ENCODE measurements around the gene PHLDB3. TPM values are rescaled to one million over a fixed set of nuclear protein-coding genes. Genes with fewer than 3 reads are reported as not detected.
"Not testable (repeated sequence)": the region's sequence is repeated elsewhere in the genome, so short reads cannot be mapped to it uniquely, and the experiment has no call there.

PHLDB3 gene
- total RNA-seq, 1 experiment from 2014 or later = 38.9 TPM

DNA sequence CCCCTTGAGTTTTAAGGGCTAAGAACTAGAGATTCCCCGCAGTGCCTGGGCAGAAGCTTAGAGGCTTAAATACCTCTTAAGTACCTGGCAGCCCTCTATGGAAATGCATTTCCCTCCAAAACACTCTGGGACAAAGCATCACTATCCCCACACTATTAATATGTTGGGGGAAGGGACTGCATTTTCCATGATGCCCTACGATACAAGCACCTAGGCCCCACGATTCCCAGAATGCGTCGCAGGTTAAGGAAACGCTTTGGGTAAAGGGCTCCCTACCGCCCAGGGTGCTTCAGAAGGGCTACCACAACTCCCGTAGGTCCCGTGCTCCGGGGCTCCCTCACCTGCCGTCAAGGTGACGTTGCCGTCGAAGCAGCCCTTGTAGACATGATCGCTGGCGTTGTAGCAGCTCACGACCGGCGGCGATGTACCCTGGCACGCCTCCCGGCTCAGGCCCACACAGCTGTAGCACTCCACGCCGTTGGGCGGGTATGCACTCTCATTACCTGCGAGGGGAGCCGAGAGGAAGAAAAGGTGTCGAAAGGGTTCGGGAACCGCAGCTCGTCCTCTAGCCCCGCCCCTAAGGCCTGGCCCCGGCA lies 41.7 kb downstream of the PHLDB3 start:
- in situ Hi-C loops (cut with HindIII; ENCODE audit: low pct_unique_long_range_greater_than_20kb, low sequenced_read_pairs) = no loop called here
- no peak for DNase-seq (ENCODE audit: low read depth)

DNA sequence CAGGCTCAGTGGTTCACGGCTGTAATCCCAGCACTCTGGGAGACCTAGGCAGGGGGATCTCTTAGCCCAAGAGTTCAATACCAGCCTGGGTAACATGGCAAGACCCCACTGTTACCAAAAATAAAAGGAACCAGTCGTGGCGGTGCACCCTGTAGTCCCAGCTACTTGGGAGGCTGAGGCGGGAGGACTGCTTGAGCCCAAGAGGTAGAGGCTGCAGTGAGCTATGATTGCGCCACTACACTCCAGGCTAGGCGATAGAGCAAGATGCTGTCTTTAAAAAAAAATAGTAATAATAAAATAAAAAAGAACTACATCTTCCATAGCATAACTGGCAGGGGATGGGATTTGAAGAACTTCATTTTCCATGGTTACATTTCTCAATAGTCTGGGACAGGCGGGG lies 42.2 kb downstream of the PHLDB3 start:
- no peak for DNase-seq (ENCODE audit: low read depth)
- in situ Hi-C loops (cut with HindIII; ENCODE audit: low pct_unique_long_range_greater_than_20kb, low sequenced_read_pairs) = no loop called here

DNA sequence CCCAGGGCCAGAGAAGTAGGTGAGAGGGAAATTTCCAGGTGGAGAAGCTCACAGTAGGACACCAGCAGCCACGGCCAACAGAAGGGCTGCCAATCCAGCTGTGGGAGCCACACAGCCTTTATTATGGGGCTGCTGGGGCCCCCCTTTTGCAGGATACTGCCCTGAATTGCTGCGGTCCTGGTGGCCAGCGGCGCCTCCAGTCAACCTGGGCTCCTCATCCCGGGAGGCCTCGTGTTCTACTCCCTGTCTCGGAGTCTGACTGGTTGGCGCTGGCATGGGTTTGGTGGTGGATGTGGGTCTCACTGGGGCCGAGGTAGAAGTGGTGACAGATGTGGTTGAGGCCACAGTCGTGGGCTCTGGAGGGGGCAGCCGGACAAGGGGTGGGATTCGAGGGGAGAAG lies 43.2 kb downstream of the PHLDB3 start:
- no peak for DNase-seq (ENCODE audit: low read depth)

DNA sequence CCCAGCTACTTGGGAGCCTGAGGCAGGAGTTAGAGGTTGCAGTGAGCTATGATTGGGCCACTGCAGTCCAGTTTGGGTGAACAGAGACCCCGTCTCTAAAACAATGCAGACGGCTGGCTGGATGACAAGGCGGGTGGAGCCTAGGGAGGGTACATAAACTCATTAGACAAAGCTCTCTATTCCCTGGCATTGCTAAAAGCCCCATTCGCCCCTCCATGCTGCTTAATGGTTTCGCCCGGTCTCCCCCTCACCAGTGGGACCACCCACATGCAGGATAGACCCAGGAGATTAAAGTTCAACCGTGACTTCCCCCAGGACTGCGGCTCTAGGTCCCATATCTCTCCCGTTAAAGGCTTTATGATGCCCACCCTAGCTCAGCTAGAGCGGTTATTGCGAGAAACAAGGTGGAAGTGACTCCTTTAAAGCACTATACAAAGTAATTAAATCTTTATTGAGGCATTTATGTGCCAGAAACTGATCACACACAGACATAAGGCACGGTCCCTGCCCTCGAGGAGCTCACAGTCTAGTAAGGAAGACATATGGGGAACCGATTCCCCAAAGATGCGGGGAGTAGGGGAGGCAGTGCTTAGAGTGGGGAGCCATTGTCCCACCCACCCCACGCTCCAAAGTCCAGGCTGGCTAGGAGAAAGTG lies 44.1 kb downstream of the PHLDB3 start:
- in situ Hi-C loops (cut with HindIII; ENCODE audit: low pct_unique_long_range_greater_than_20kb, low sequenced_read_pairs) = no loop called here

More for the DNA sequence above, 43.2 kb downstream of the PHLDB3 start:
- in situ Hi-C loops (cut with HindIII; ENCODE audit: low pct_unique_long_range_greater_than_20kb, low sequenced_read_pairs) = no loop called here

DNA sequence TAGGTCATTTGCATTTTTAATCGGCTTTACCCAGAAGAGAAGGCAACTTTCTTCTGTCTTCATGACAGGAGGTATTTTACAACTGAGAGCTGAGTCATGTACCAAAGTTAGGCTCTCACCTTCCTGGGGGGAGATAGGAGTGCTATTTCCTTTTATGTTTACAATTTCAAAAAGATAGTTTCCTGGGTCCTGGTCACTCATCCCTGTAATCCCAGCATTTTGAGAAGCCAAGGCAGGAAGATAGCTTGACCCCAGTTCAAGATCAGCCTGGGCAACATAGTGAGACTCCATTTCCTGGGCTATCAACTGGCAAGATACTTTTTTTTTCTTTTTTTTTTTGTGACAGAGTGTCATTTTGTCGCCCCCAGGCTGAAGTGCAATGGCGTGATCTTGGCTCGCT lies 46.7 kb downstream of the PHLDB3 start:
- DNase-seq (ENCODE audit: low read depth) = no peak
- in situ Hi-C loops (cut with HindIII; ENCODE audit: low pct_unique_long_range_greater_than_20kb, low sequenced_read_pairs) = no loop called here

More for the DNA sequence above, 44.1 kb downstream of the PHLDB3 start:
- DNase-seq (ENCODE audit: low read depth) = no peak

DNA sequence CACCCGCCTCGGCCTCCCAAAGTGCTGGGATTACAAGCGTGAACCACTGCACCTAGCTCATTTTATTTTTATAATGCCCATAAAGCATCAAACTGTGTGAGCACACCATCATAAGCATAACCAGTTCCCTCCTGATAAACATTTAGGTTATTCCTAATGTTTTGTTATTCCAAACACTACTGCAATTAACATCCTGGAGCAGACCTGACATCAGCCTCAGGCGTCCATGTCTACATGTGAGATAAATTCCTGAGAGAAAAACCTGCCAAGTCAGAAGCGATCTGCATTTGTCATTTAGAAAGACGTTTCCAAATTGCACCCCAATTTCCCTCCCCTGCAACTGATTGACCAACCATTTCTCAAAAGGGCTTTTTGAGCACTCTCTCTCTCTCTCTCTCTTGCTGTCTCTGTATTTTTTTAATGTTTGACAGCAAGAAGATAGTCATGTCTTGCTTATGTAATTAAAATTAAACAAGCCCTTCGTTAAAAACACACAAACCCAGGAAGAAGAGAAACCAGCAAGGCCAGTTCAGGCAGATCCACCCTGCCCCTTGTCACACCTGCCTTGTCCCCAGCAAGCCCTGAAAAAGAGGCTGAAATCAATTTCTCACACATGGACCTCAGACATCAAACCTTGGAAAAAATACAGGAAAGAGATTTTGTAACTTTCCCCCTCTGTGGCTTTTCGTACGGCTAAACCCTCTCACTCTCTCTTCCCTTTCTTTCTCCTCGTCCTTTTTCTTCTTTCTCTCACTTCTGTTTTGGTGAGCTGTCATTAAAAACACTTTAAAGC lies 49.0 kb downstream of the PHLDB3 start:
- in situ Hi-C loops (cut with HindIII; ENCODE audit: low pct_unique_long_range_greater_than_20kb, low sequenced_read_pairs) = no loop called here
- DNase-seq (ENCODE audit: low read depth) = no peak

DNA sequence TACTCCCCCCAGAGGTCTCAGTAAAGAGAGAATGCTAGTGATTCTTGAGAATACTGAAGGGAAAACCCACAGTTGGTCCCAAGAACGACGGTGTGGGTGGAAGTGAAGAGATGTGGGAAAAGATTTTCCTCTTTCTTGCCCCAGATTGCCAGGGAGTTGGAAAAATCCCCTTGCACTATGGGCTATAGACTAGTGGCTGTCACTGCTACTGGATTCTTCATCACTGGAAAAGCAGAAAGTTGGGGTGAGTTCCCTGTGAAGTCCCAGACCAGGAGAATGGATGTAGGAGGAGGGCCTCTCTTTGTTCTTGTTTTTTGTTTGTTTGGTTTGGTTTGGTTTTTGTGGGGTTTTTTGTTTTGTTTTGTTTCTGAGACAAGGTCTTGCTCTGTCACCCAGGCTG lies 50.5 kb downstream of the PHLDB3 start:
- in situ Hi-C loops (cut with HindIII; ENCODE audit: low pct_unique_long_range_greater_than_20kb, low sequenced_read_pairs) = no loop called here
- no peak for DNase-seq (ENCODE audit: low read depth)

DNA sequence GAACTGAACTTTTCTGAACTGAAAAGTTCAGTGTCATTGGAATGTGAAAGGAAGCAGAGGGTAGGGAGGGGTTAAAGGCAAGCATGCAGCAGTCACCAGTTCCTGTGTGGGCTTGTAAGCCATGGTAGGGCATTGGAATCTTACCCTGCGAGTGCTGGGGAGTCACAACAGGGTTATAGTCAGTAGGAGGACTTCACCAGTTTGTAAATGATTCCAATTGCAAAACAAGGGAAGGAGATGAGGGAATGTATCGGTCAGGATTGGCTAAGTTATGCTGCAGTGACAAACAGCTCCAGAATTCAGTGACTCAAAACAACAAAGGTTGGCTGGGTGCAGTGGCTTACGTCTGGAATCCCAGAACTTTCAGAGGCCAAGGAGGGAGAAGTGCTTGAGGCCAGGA lies 52.0 kb downstream of the PHLDB3 start:
- in situ Hi-C loops (cut with HindIII; ENCODE audit: low pct_unique_long_range_greater_than_20kb, low sequenced_read_pairs) = no loop called here
- no peak for DNase-seq (ENCODE audit: low read depth)

DNA sequence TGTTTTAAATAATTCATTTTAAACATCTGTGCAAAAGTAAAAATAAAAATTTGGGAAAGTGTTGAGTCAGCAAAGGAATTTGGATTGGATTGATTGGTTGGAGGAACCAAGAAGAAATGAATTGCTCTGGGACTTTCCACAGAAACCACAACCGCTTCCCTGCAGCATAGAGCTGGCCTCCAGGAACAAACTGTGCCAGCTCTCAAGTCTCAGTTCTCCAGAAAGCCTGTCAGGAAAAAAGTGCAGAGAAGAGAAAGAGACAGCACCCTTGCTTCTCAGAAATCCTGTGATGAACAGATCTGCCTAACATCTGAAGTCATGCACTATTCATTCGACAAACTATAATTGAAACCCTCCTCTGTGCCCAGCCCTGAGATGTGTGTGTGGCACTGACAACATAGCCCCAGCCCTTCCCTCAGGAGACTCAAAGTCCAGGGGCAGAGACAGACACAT lies 54.0 kb downstream of the PHLDB3 start:
- in situ Hi-C loops (cut with HindIII; ENCODE audit: low pct_unique_long_range_greater_than_20kb, low sequenced_read_pairs) = no loop called here
- DNase-seq (ENCODE audit: low read depth) = no peak

DNA sequence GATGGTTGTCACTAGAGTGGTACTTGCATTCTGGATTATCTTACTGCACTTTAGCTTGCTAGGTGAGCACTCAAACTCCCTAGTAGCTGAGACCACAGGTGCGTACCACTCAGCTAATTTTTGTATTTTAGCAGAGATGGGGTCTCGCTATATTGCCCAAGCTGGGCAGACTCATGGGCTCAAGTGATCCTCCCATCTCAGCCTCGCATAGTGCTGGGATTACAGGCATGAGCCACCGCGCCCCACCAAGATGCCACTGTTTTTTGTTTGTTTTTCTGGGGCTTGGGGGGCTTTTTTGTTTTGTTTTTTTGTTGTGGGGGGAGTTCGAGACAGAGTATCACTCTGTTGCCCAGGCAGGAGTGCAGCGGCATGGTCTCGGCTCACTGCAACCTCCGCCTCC lies 56.9 kb downstream of the PHLDB3 start:
- in situ Hi-C loops (cut with HindIII; ENCODE audit: low pct_unique_long_range_greater_than_20kb, low sequenced_read_pairs) = loop anchor here (25.0 kb wide), 1 partner anchor 90 kb away; the partner anchor contains the start of genes ETHE1 and ZNF575

DNA sequence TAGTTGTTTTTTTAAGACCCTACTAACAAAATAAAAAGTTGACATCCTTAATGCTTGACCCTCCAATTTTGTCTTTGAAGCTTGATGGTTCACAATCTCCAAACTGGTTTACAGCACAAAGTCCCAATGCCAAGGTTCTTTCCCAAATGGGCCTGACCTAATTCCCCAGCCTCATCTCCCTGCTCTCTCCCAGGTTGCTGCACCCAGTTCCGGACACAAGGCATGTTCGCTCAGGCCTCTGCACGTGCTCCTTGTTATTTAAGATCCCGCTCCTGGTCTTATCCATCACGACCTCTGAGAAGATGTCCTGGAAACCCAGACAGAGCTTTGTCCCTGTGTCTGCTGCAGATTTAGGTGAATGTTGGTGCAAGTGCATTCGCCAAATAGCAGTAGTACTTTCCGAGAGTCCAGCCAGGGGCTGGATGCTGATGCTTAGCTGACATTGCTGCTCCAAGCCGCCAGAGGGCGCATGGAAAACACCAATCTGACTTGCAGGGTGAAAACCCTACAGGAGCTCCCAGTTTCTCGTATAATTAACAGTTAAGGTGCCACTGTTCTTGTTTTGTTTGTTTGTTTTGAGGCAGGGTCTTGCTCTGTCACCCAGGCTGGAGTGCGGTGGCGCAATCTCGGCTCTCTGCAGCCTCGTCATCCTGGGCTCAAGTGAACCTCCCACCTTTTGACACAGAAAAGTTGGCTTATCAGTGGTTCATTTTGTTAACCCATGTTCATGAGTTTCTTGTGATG lies 57.6 kb downstream of the PHLDB3 start:
- DNase-seq (ENCODE audit: low read depth) = peak; percentile 69
- in situ Hi-C loops (cut with HindIII; ENCODE audit: low pct_unique_long_range_greater_than_20kb, low sequenced_read_pairs) = loop anchor here (25.0 kb wide), 1 partner anchor 90 kb away; the partner anchor contains the start of genes ETHE1 and ZNF575

More for the DNA sequence above, 56.9 kb downstream of the PHLDB3 start:
- DNase-seq (ENCODE audit: low read depth) = no peak

DNA sequence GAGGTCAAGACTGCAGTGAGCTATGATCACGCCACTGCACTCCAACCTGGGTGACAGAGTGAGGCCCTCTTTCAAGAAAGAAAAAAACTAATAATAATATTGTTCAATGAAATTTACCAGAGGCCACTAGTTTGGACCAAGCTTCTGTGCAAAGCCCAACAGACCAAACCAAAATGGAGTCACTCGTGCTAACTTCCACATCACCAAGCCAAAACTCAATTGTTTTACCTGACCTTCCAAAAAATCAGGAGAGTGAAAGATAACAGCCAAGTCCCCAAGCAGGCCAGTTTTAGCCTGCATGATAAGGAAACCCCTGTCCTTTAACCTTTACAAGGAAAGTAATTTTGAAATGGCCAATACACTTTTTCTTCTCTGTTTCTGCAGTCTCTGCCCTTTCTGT lies 59.1 kb downstream of the PHLDB3 start:
- in situ Hi-C loops (cut with HindIII; ENCODE audit: low pct_unique_long_range_greater_than_20kb, low sequenced_read_pairs) = loop anchor here (25.0 kb wide), 1 partner anchor 92 kb away; the partner anchor contains the start of genes ETHE1 and ZNF575
- no peak for DNase-seq (ENCODE audit: low read depth)

DNA sequence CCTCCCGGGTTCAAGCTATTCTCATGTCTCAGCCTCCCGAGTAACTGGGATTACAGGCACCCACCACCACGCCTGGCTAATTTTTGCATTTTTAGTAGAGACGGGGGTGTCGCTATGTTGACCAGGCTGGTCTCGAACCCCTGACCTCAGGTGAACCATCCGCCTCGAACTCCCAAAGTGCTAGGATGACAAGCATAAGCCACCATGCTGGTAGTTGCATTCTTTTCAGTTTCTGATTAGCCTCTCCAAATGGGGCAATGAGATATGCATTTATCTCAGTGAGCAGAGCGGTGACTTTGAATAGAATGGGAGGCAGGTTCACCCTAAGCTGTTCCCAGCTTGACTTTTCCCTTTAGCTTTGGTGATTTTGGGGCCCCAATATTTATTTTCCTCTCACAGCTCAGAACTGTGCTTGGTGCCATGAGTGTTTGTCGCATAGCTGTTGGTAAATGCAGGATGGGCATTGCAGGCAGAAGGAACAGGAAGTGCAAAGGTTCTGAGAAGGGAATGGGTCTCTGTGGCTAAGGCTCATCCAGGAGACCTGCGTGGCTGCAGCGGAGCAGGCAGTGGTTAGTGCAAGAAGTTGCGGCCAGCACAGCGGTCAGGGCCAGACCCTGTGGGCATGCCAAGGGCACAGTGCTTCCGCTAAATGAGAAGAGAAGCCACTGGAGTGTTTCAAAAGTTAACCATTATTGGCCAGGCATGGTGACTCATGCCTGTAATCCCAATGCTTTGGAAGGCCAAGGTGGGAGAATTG lies 59.8 kb downstream of the PHLDB3 start:
- in situ Hi-C loops (cut with HindIII; ENCODE audit: low pct_unique_long_range_greater_than_20kb, low sequenced_read_pairs) = loop anchor here (25.0 kb wide), 1 partner anchor 93 kb away; the partner anchor contains the start of genes ETHE1 and ZNF575
- DNase-seq (ENCODE audit: low read depth) = peak; percentile 76

DNA sequence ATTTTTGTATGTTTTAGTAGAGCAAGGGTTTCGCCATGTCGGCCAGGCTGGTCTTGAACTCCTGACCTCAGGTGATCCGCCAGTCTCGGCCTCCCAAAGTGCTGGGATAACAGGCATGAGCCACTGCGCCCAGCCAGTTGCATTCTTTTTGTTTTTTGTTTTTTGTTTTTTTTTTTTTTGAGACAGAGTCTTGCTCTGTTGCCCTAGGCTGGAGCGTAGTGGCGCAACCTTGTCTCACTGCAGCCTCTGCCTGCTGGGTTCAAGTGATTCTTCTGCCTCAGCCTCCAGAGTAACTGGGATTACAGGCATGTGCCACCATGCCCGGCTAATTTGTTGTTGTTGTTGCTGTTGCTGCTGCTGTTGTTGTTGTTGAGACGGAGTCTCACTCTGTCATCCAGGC lies 60.5 kb downstream of the PHLDB3 start:
- not testable (repeated sequence) for DNase-seq (ENCODE audit: low read depth)
- in situ Hi-C loops (cut with HindIII; ENCODE audit: low pct_unique_long_range_greater_than_20kb, low sequenced_read_pairs) = loop anchor here (25.0 kb wide), 1 partner anchor 93 kb away; the partner anchor contains the start of genes ETHE1 and ZNF575

DNA sequence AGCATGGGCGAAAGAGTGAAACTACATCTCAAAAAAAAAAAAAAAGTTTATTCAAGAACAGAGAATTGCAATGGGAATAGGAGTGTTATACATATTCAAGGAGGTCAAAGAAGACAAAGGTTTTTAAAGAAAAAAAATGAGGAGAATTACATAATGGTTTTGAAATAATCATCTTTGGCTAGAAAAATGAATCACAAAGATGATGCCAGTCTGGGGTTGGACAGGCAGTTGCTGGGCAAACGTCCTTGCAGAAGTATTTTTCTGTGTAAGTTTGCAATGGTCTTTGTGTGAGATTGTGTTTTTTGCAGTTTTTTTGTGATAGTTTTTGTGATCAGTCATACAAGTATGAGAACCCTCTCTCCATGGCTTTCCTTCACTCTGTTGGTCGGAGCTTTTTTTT lies 62.8 kb downstream of the PHLDB3 start:
- in situ Hi-C loops (cut with HindIII; ENCODE audit: low pct_unique_long_range_greater_than_20kb, low sequenced_read_pairs) = loop anchor here (25.0 kb wide), 1 partner anchor 96 kb away; the partner anchor contains the start of genes ETHE1 and ZNF575
- DNase-seq (ENCODE audit: low read depth) = no peak

DNA sequence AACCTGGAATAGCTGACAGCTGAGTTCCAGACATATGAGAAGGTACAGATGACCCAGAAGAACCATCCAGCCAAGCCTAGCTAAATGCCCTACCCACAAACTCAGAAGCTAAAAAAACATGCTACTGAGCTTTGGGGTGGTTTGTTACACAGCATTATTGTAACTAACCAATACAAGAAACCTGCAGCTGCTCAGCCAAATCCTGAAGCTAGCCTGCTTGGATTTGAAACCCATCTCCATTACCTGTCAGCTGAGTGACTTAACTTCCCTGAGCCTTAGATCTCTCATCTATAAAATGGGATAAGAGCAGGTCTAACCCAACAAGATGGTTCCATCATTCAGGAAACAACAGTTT lies 64.9 kb downstream of the PHLDB3 start:
- in situ Hi-C loops (cut with HindIII; ENCODE audit: low pct_unique_long_range_greater_than_20kb, low sequenced_read_pairs) = loop anchor here (25.0 kb wide), 1 partner anchor 98 kb away; the partner anchor contains the start of genes ETHE1 and ZNF575
- no peak for DNase-seq (ENCODE audit: low read depth)

DNA sequence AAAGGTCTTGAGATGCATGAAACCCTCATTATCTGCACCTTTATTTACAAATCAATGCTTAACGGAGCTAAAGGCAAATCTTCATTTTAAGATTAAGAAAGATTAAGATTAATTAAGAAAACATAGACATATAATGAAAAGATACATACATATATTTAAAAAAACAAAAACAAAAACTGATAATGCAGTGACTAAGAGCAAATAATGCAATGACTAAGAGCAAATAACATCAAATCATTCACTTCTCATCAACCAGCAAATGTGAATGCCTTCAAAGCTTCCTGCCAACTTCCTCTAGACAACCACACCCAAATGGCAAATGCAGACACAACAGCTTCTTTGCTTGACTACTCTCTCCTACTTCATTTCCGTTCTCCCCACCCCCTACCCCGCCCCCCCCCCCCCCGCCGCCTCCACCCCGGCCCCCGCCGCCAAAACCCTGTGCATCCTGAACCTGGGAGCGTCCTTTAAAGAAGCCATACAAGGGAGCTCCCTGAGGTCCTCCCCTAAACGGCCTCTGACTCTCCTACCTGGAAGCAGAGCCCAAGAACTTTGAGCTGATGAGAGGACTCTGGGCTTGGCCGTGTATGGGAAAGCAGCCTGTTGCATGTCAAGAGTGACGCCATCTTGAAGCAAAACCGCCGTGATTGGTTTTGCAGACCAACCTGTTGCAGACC lies 65.4 kb downstream of the PHLDB3 start:
- no peak for DNase-seq (ENCODE audit: low read depth)
- in situ Hi-C loops (cut with HindIII; ENCODE audit: low pct_unique_long_range_greater_than_20kb, low sequenced_read_pairs) = loop anchor here (25.0 kb wide), 1 partner anchor 98 kb away; the partner anchor contains the start of genes ETHE1 and ZNF575
